Amniotic epithelial cell (primary cell): Measurements from ENCODE around the gene WNT2.
"Not testable (repeated sequence)": the region's sequence is repeated elsewhere in the genome, so short reads cannot be mapped to it uniquely, and the experiment has no call there.

Experiments used
- DNase-seq: peaks from one replicate; pipeline ENCODE4 v3.0.0-alpha.2; 2010; ENCODE audit warnings: low read depth

WNT2 gene

GRCh38 chr7:117302396-117302795 is 20.5 kb downstream of the WNT2 start:
- peak; percentile 54 for DNase-seq

- not testable (repeated sequence) for DNase-seq
Observed at GRCh38 chr7:117300506-117300905, 22.4 kb downstream of the WNT2 start.

- no peak for DNase-seq
Observed at GRCh38 chr7:117297606-117298005, 25.3 kb downstream of the WNT2 start.

GRCh38 chr7:117296066-117296465 is 26.8 kb downstream of the WNT2 start:
- DNase-seq = no peak

- DNase-seq = no peak
Observed at GRCh38 chr7:117285826-117286225, 37.0 kb downstream of the WNT2 start.

GRCh38 chr7:117284692-117285091 is 38.2 kb downstream of the WNT2 start:
- no peak for DNase-seq

- DNase-seq = no peak
Observed at GRCh38 chr7:117283779-117284178, 39.1 kb downstream of the WNT2 start.

- DNase-seq = peak; percentile 71
Observed at GRCh38 chr7:117283371-117283770, 39.5 kb downstream of the WNT2 start.

- no peak for DNase-seq
Observed at GRCh38 chr7:117282239-117282812, 40.5 kb downstream of the WNT2 start.

- peak; percentile 65 for DNase-seq
Observed at GRCh38 chr7:117281562-117281961, 41.3 kb downstream of the WNT2 start.

- DNase-seq = no peak
Observed at GRCh38 chr7:117279931-117280557, 42.8 kb downstream of the WNT2 start.

- DNase-seq = no peak
Observed at GRCh38 chr7:117279203-117279602, 43.7 kb downstream of the WNT2 start.

GRCh38 chr7:117278040-117278439 is 44.8 kb downstream of the WNT2 start:
- DNase-seq = no peak

GRCh38 chr7:117277576-117277975 is 45.3 kb downstream of the WNT2 start:
- DNase-seq = no peak

- DNase-seq = no peak
Observed at GRCh38 chr7:117274951-117275350, 47.9 kb downstream of the WNT2 start.

- DNase-seq = no peak
Observed at GRCh38 chr7:117273814-117274225, 49.0 kb downstream of the WNT2 start.

GRCh38 chr7:117273325-117273724 is 49.5 kb downstream of the WNT2 start:
- no peak for DNase-seq

- no peak for DNase-seq
Observed at GRCh38 chr7:117272017-117272759, 50.7 kb downstream of the WNT2 start.

GRCh38 chr7:117271566-117271965 is 51.3 kb downstream of the WNT2 start:
- DNase-seq = peak; percentile 24

- no peak for DNase-seq
Observed at GRCh38 chr7:117270371-117270770, 52.5 kb downstream of the WNT2 start.

- DNase-seq = peak; percentile 89
Observed at GRCh38 chr7:117269886-117270285, 53.0 kb downstream of the WNT2 start.

GRCh38 chr7:117269417-117269816 is 53.4 kb downstream of the WNT2 start:
- DNase-seq = peak; percentile 96

- no peak for DNase-seq
Observed at GRCh38 chr7:117264716-117265115, 58.1 kb downstream of the WNT2 start.
